A549 (cell line): Measurements from ENCODE around the gene CASK. TPM values are rescaled to one million over a fixed set of nuclear protein-coding genes. Genes with fewer than 3 reads are reported as not detected.

Experiments used
- ATAC-seq, 2 experiments: fragments of 200-7000 bp in 1 of 2; fragments of >200 bp in 1 of 2; cut with Nextera tagmentation in 1 of 2; cut with Tn5 transposase in 1 of 2; 3 replicates each; pipeline versions ENCODE4 v1.8.0 to v1.9.1; 2018 to 2020; ENCODE audit warnings: mild to moderate bottlenecking in 1 of 2, moderate library complexity in 1 of 2
- CTCF ChIA-PET: fragments of 300-600 bp; sonication (Branson Sonifier 250); formaldehyde crosslinking; extraction: SDS; loops from one replicate; lab custom pipeline; 2021; ENCODE audit warnings: antibody characterized with exemption, inconsistent platforms; lab: Yijun Ruan, JAX
- POLR2A ChIA-PET: fragments of 350-600 bp; formaldehyde crosslinking; extraction: SDS; loops from one replicate; lab custom pipeline; 2021; ENCODE audit warnings: antibody characterized with exemption, inconsistent platforms; lab: Yijun Ruan, JAX
- DNase-seq, 2 experiments: peaks; one replicate each; pipeline versions ENCODE4 v3.0.0 to v3.0.0-alpha.2; 2011 to 2016; ENCODE audit warnings: low read depth in 1 of 2, low spot score in 1 of 2
- FAIRE-seq: peaks from 2 replicates; lab custom pipeline; 2011; peaks lifted over from hg19 to GRCh38; lab: Jason Lieb, UNC
- H3K27ac ChIP-seq, 2 experiments: fragments of >200 bp; sonication (Bioruptor Twin); formaldehyde crosslinking; 3 replicates each; pipeline ENCODE4 v1.5.1; 2016 to 2017
- H3K4me1 ChIP-seq: fragments of >200 bp; sonication (Bioruptor Twin); formaldehyde crosslinking; 3 replicates; pipeline ENCODE4 v1.6.1; 2016
- H3K4me2 ChIP-seq: fragments of >200 bp; sonication (Bioruptor Twin); formaldehyde crosslinking; 3 replicates; pipeline ENCODE4 v1.6.1; 2016
- H3K4me3 ChIP-seq: fragments of >200 bp; sonication (Bioruptor Twin); formaldehyde crosslinking; 3 replicates; pipeline ENCODE4 v1.5.1; 2016
- H3K9me3 ChIP-seq: fragments of >200 bp; sonication (Bioruptor Twin); formaldehyde crosslinking; 3 replicates; pipeline ENCODE4 v1.6.1; 2016
- BHLHE40 ChIP-seq: IDR thresholded peaks from 2 replicates; pipeline ENCODE4 v1.6.1; 2012; ENCODE audit warnings: low read depth, low read length, inconsistent platforms
- CBX2 ChIP-seq: fragments of 200-600 bp; sonication (generic); IDR thresholded peaks from 2 replicates; pipeline ENCODE4 v1.6.1; 2016; ENCODE audit warnings: low read depth, mild to moderate bottlenecking, borderline replicate concordance
- FOSB ChIP-seq: fragments of 250-450 bp; sonication (Bioruptor Pico); IDR thresholded peaks from 2 replicates; pipeline ENCODE4 v1.5.0; 2020; ENCODE audit warnings: mild to moderate bottlenecking, moderate library complexity
- FOXS1 ChIP-seq: fragments of 250-450 bp; sonication (Bioruptor Pico); IDR thresholded peaks from 2 replicates; pipeline ENCODE4 v1.5.0; 2020; ENCODE audit warnings: mild to moderate bottlenecking, moderate library complexity
- HOXB13 ChIP-seq: fragments of 250-450 bp; sonication (Bioruptor Pico); IDR thresholded peaks from 2 replicates; pipeline ENCODE4 v1.5.0; 2020; ENCODE audit warnings: low read depth, mild to moderate bottlenecking, moderate library complexity
- KDM1A ChIP-seq: fragments of 200-600 bp; sonication (generic); IDR thresholded peaks from 2 replicates; pipeline ENCODE4 v1.6.1; 2016; ENCODE audit warnings: low read depth, mild to moderate bottlenecking
- MAX ChIP-seq: IDR thresholded peaks from 2 replicates; pipeline ENCODE4 v1.6.1; 2012
- MAZ ChIP-seq: fragments of 150-350 bp; IDR thresholded peaks from 2 replicates; pipeline ENCODE4 v1.6.1; 2014; ENCODE audit warnings: antibody characterized with exemption, low read depth, low read length, borderline replicate concordance
- NPAS2 ChIP-seq: fragments of 250-450 bp; sonication (Bioruptor Pico); IDR thresholded peaks from 2 replicates; pipeline ENCODE4 v1.8.0; 2022; ENCODE audit warnings: mild to moderate bottlenecking, moderate library complexity, borderline replicate concordance
- PHF8 ChIP-seq: fragments of 200-600 bp; sonication (generic); IDR thresholded peaks from 2 replicates; pipeline ENCODE4 v1.6.1; 2016; ENCODE audit warnings: low read depth, mild to moderate bottlenecking, antibody characterized with exemption, moderate library complexity, borderline replicate concordance
- POLR2AphosphoS2 ChIP-seq: conservative IDR thresholded peaks from 2 replicates; pipeline ENCODE4 v1.6.1; 2012; ENCODE audit warnings: low read length, improper control_type of control experiment, inconsistent platforms
- RFX5 ChIP-seq: fragments of 450-650 bp; IDR thresholded peaks from 2 replicates; pipeline ENCODE4 v1.7.1; 2014; ENCODE audit warnings: antibody characterized with exemption, mild to moderate bottlenecking, moderate library complexity
- RNF2 ChIP-seq: fragments of 200-600 bp; sonication (generic); IDR thresholded peaks from 2 replicates; pipeline ENCODE4 v1.6.1; 2016; ENCODE audit warnings: low read depth, mild to moderate bottlenecking, antibody characterized with exemption, moderate library complexity, borderline replicate concordance
- SREBF2 ChIP-seq: fragments of 450-650 bp; IDR thresholded peaks from 2 replicates; pipeline ENCODE4 v1.6.1; 2014; ENCODE audit warnings: mild to moderate bottlenecking, moderate library complexity
- TP53 ChIP-seq: fragments of 250-450 bp; sonication (Bioruptor Pico); IDR thresholded peaks from 2 replicates; pipeline ENCODE4 v1.5.0; 2021; ENCODE audit warnings: mild to moderate bottlenecking, moderate library complexity
- ZFP36 ChIP-seq: fragments of 450-650 bp; IDR thresholded peaks from 2 replicates; pipeline ENCODE4 v1.6.1; 2014; ENCODE audit warnings: borderline replicate concordance; ENCODE audit not compliant: partially characterized antibody
- ZSCAN20 ChIP-seq: fragments of 250-450 bp; sonication (Bioruptor Pico); IDR thresholded peaks from 2 replicates; pipeline ENCODE4 v1.8.0; 2022; ENCODE audit warnings: mild to moderate bottlenecking, moderate library complexity
- WGBS: methylation state at CpG from one replicate; pipeline ENCODE4 v1.1.6; 2017; ENCODE audit errors: missing lambda C conversion rate; 5-methylcytosine and 5-hydroxymethylcytosine counted together
- polyA plus RNA-seq, 4 experiments: library from polyadenylated mRNA; depleted of rRNA in 3 of 4; stranded (reverse); fragments of >200 nt; fragmentation: RNase III in 1 of 4; extraction: RNeasy Plus Mini Kit Qiagen cat#74134 plus additional on column Dnase treatment in 1 of 4; gene quantifications; 2 replicates in 3 of 4; 3 replicates in 1 of 4; pipeline ENCODE4 v1.2.3, GENCODE V29; 2011 to 2017
- TF ChIP-seq, protein P1 (sequence below): fragments of >200 bp; sonication (Bioruptor Twin); formaldehyde crosslinking; IDR thresholded peaks from 2 replicates; pipeline ENCODE4 v1.6.1; 2016

CASK gene
- polyA plus RNA-seq, 2 of the 4 experiments (the other 2 are of a cell fraction), result 23.3 to 57.6 TPM

DNA sequence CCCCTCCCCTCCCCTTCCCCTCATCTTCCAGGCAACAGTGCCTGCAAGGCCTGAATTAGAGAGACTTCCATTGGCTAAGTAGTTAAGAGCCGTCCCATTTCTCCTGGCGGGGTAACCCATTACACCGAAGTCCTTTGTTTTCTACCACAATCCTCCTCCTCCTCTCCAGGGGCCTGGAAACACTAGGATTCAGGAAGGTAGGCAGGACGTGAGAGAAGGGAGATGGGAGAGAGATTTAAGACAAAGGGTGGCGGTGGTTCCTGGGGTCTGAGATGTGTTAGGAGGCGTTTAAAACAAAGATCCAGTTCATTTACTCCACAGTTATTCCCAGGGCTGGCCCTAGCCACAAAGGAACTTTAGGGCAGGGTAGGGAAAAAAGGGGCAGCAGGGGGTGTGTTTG lies 448.2 kb downstream of the CASK start:
- no peak for DNase-seq
- no peak for TF ChIP-seq POLR2AphosphoS2
- no peak for TF ChIP-seq MAX
- no peak for TF ChIP-seq RNF2
- POLR2A ChIA-PET, result no interaction called here
- H3K27ac ChIP-seq, result no peak overlapping the region
- no peaks in the 10 kb centered on the region for H3K9me3 ChIP-seq
- CTCF ChIA-PET, result no interaction called here
- no peak for ATAC-seq
- 94% methylated on average over 6 of the region's 6 CpGs for WGBS
- FAIRE-seq, result no peak
- no peak overlapping the region for H3K4me3 ChIP-seq
- no peak overlapping the region for H3K4me2 ChIP-seq
- H3K4me1 ChIP-seq, result no peaks in the 10 kb centered on the region

DNA sequence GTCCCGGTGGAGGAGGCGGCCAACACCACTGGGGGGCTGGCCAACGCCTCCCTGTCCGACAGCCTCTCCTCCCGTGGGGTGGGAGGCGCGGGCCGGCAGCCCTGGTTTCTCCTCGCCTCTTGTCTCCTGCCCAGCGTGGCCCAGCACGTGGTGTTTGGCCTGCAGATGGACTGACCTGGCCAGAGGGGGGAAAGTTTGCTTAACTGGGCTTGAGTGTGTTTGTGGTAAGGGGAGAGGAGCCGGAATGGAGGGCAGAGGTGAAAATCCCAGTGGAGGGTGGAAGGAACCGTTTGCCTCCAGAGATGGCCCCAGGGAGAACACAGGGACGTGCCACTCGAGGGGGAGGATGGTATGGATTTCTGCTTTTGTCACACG lies 448.6 kb downstream of the CASK start:
- DNase-seq (no peak), FAIRE-seq (no peak), ATAC-seq (no peak)
- no peak for TF ChIP-seq TP53
- TF ChIP-seq HOXB13, result no peak
- CTCF ChIA-PET, result no interaction called here
- H3K4me2 ChIP-seq, result no peak overlapping the region
- H3K9me3 ChIP-seq, result no peaks in the 10 kb centered on the region
- no peak overlapping the region for H3K27ac ChIP-seq
- POLR2A ChIA-PET, result no interaction called here
- WGBS, result 84% methylated on average over 5 of the region's 16 CpGs
- H3K4me1 ChIP-seq, result no peaks in the 10 kb centered on the region
- H3K4me3 ChIP-seq, result no peak overlapping the region

DNA sequence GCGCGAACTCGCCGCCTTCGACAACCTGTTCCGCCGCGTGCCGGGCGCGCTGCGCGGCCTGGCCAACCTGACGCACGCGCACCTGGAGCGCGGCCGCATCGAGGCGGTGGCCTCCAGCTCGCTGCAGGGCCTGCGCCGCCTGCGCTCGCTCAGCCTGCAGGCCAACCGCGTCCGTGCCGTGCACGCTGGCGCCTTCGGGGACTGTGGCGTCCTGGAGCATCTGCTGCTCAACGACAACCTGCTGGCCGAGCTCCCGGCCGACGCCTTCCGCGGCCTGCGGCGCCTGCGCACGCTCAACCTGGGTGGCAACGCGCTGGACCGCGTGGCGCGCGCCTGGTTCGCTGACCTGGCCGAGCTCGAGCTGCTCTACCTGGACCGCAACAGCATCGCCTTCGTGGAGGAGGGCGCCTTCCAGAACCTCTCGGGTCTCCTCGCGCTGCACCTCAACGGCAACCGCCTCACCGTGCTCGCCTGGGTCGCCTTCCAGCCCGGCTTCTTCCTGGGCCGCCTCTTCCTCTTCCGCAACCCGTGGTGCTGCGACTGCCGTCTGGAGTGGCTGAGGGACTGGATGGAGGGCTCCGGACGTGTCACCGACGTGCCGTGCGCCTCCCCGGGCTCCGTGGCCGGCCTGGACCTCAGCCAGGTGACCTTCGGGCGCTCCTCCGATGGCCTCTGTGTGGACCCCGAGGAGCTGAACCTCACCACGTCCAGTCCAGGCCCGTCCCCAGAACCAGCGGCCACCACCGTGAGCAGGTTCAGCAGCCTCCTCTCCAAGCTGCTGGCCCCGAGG lies 449.2 kb downstream of the CASK start:
- ChIA-PET CTCF (no interaction called here), POLR2A (no interaction called here)
- H3K4me1 ChIP-seq, result no peaks in the 10 kb centered on the region
- H3K4me3 ChIP-seq, result no peak overlapping the region
- H3K9me3 ChIP-seq, result no peaks in the 10 kb centered on the region
- H3K27ac ChIP-seq, result no peak overlapping the region
- no peak for FAIRE-seq
- WGBS, result 98% methylated on average over 49 of the region's 91 CpGs
- TF ChIP-seq MAZ, result no peak
- TF ChIP-seq ZSCAN20, result no peak
- no peak overlapping the region for H3K4me2 ChIP-seq
- DNase-seq, result no peak
- ATAC-seq, result no peak

- WGBS, result 92% methylated on average over 23 of the region's 32 CpGs
- Histone ChIP-seq H3K4me2 (no peak overlapping the region), H3K9me3 (no peaks in the 10 kb centered on the region), H3K27ac (no peak overlapping the region), H3K4me1 (no peaks in the 10 kb centered on the region), H3K4me3 (no peak overlapping the region)
- no peak for ATAC-seq
- TF ChIP-seq ZFP36, result no peak
- TF ChIP-seq FOXS1 (CRISPR knock-in tag), result no peak
- no peak for TF ChIP-seq KDM1A
- TF ChIP-seq MAX, result no peak
- no peak for TF ChIP-seq BHLHE40
- no peak for TF ChIP-seq CBX2
- no peak for TF ChIP-seq ZSCAN20
- TF ChIP-seq, protein P1, sequence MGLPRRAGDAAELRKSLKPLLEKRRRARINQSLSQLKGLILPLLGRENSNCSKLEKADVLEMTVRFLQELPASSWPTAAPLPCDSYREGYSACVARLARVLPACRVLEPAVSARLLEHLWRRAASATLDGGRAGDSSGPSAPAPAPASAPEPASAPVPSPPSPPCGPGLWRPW, result no peak
- TF ChIP-seq NPAS2, result no peak
- no peak for TF ChIP-seq SREBF2
- TF ChIP-seq POLR2AphosphoS2, result no peak
- no peak for TF ChIP-seq FOSB (CRISPR knock-in tag)
- no peak for TF ChIP-seq RFX5
- no peak for TF ChIP-seq TP53
- no peak for TF ChIP-seq PHF8
- no peak for DNase-seq
- ChIA-PET POLR2A (no interaction called here), CTCF (interaction anchor here (1.6 kb wide), 1 partner anchor 9 kb away, joined by 6 read pairs; no protein-coding TSS in a partner anchor)
- no peak for FAIRE-seq
These were observed 451.0 kb downstream of the CASK start for GRCh38 chrX:41472231-41472815.
